HG03469 (cell line): ENCODE results near the gene XG.
"Not testable (repeated sequence)": the region's sequence is repeated elsewhere in the genome, so short reads cannot be mapped to it uniquely, and the experiment has no call there.

Source experiments
- ATAC-seq: cut with Tn5 transposase; IDR thresholded peaks from one replicate; pipeline ENCODE4 v1.9.1; 2021; ENCODE audit warnings: mild to moderate bottlenecking, moderate library complexity, moderate number of reproducible peaks; ENCODE audit not compliant: unreplicated experiment

XG gene

DNA sequence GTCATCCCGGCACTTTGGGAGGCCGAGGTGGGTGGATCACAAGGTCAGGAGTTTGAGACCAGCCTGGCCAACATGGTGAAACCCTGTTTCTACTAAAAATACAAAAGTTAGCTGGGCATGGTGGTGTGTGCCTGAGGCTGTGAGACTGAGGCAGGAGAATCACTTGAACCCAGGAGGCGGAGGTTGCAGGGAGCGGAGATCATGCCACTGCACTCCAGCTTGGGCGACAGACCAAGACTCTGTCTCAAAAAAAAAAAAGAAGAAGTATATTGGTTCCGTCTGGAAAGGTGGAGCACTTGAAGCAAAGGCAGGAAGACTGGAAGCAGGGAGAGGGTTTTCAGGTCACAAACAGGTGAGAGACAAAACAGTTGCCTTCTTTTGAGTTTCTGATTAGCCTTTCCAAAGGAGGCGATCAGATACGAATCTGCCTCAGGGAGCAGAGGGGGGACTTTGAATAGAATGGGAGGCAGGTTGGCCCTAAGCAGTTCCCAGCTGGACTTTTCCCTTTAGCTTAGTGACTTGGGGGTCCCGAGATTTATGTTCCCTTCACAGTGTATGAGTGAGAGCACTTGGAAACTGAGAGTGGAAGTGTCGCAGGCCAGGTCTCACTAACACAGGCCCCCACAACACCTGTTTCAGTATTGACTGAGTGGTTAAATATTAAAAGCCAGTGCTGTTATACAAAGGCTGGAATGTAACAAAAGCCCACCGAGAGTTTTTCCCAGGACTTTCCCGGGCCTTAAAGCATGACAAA lies 28.8 kb downstream of the XG start:
- not testable (repeated sequence) for ATAC-seq

DNA sequence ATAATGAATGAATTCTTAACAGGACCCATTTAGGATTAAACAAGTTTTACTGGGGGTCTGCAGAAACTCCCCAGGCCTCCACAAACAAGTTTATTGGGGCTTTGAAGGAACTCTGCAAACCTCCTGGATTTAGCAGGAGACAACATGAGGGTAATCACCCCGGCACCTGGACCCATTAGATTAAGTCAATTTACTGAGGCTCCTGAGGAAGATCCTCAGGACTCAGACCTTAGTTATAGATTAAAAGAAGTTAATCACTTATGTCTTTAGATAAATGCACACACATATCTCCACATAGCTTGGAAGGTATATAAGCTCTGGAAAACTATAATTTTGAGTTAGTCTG lies 29.4 kb downstream of the XG start:
- no peak for ATAC-seq

DNA sequence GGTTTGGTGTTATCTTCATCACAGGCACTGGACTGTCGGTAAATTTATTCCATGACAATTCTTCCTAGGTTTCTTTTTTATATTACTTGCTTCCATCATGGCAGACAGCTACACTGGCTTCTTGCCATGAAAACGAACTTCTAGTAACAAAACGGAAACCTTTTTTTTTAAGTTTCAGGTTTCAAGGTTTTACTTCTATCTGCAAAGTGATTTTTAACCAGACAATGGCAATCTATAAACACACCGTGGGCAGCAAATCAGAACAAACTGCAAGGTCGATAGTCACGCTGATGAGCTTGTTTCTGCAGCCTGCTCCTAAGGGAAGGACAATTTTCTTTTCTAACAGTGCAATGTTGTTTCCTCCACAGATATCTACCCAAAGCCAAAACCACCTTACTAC lies 29.9 kb downstream of the XG start:
- no peak for ATAC-seq

DNA sequence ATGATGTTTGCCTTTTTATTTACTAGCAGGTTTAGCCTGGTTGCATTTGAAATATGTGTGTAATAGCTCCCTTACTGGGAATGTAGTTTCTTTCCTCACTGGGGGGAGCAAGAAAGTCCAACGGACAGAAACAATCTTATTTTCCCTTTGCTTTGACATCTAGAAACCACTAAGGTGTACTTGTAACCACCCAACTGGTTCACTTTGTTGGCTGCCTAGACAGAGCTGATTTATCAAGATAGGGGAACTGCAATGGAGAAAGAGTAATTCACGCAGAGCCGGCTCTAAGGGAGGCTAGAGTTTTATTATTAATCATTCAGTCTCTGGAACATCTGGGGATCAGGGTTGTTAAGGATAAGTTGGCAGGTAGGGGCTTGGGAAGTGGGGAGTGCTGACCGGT lies 30.3 kb downstream of the XG start:
- no peak for ATAC-seq

DNA sequence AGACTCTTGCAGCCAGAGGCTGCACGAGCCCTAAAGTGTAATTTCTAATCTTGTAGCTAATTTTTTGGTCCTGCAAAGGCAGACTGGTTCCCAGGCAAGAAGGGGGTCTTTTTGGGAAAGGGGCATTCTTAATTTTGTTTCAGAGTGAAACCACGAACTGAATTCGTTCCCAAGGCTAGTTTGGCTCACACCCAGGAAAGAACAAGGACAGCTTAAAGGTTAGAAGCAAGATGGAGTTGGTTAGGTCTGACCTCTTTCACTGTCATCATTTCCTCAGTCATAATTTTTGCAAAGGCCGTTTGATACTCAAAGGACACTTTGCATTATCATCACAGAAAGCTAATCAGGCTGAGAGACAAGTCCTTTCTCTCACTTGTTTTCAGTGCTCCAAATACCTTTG lies 30.9 kb downstream of the XG start:
- no peak for ATAC-seq

DNA sequence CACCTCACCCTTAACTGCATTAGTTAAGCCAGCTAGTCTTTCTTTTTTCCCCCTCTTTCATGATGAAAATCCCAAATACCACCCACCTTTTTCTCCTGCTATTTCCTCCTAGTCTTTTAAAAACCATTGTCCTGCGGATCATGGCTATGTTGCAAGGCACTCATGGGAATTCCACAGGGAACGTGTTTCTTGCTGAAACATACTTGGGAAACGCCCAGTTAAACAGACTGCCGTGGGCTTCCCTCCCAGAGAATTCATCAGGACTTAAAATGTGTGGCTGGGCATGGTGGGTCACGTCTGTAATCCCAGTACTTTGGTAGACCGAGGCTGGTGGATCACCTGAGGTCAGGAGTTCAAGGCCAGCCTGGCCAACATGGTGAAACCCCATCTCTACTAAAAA lies 32.2 kb downstream of the XG start:
- ATAC-seq: no peak

DNA sequence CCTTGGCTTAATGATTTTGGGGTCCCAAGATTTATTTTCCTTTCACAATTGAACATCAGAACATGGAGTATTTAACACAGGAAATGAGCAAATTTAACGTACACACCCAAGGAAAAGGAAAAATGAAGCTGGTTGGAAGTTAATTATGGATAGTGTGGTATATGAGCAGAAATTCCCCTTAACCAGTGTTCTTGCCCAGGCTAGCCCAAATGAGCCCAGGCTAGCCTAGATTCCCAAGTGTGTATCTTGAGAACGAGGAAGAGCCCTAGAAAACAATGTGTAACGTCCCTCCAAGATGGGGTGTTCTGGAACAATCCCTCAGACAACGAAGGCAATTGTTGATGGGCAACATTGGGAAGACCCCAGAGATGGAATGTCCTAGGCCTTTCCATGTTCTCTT lies 33.7 kb downstream of the XG start:
- no peak for ATAC-seq

DNA sequence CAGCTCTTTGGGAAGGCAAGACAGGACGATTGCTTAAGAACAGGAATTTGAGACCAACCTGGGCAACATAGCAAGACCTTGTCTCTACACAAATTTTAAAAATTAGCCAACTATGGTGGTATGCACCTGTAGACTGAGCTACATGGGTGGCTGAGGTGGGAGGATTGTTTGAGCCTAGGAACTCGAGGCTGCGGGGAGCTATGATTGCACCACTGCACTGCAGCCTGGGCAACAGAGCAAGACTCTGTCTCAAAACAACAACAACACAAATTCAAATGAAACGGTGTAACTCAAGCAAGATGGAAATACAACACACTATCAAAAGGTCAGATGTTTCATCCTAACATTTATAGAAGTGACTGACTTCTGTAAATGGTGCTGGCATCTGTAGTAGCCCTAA lies 37.1 kb downstream of the XG start:
- ATAC-seq: no peak

DNA sequence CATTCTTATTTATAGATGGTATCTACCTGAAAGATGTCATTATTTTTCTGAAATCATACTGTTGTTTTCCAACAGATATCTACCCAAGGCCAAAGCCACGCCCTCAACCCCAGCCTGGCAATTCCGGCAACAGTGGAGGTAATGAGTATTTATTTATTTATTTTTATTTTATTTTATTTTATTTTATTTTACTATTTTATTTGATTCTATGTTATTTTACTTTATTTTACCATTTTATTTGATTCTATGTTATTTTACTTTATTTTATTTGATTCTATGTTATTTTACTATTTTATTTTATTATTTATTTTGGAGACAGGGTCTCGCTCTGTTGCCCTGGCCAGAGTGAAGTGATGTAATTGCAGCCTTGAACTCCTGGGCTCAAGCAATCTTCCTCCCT lies 37.7 kb downstream of the XG start:
- ATAC-seq: no peak

DNA sequence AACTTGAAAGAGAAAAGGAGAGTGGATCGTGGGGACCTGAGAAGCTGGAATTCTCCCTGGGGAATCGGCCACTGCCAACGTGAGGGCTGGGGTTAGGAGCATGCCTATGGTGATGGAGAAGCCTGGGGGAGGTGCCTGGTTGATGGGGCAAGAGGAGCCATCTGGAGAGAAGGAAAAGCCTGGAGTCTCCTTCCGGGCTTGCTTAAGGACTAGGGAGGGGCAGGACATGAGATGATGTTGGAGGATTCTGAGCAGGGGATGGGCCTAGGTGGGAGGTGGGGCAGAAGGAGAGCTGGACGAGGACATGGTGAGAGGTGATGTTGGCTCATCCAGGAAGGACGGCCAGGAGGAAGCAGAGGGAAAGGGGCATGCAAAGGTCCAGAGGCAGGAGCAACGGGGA lies 41.9 kb downstream of the XG start:
- ATAC-seq: no peak

DNA sequence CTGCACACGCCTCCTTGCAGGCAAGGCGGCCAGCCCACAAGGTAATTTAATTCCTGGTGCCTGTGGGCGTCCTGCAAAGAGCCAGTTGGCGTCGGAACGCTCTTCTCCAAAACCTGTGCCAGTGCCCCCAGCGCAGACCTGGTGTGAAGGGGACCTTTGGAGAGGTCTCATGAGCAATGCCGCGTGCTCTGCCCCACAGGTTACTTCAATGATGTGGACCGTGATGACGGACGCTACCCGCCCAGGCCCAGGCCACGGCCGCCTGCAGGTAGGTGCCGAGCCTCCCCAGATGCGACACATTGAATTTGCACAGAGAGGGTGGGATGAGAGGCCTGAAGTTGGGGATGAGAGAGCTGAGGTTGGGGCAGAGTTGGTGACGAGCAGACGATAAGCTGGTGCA lies 42.5 kb downstream of the XG start:
- no peak for ATAC-seq

DNA sequence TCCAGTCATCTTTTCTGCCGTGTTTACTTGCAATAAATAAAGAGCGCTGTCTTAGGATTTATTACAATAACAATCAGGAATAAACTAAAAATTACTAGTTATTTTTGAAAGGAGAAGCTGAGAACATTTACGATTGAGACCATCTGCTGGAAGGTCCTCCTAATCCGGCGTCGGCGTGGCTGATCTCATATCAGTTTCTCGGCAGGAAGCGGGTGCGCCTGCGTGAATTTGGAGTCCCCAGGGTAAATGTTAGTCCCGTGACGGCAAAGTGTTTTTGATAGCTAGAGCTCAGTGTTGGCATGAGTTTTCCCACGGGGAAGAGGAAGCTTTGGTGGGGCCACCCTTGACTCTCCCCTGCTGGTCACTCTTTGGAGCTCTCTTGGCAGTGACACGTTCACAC lies 45.0 kb downstream of the XG start:
- ATAC-seq: not testable (repeated sequence)

DNA sequence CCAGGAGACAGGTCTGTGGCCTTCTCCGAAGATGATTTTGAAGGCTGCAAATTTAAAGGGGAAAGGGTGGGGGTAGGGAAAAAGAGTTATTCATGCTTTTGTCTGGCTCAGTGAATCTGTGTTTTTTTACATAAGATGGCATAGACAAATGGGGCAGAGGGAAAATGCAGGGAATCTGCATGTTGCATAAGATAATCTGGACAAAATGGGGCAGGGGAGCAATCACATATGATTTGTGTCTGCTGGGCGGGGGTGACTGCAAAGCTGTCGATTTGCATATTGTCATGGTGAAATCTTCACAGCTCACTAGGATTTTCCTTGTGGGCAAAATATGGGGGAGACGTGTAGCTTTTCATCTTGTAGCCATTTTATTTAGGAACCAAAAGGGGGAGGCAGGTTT lies 47.5 kb downstream of the XG start:
- ATAC-seq: no peak

DNA sequence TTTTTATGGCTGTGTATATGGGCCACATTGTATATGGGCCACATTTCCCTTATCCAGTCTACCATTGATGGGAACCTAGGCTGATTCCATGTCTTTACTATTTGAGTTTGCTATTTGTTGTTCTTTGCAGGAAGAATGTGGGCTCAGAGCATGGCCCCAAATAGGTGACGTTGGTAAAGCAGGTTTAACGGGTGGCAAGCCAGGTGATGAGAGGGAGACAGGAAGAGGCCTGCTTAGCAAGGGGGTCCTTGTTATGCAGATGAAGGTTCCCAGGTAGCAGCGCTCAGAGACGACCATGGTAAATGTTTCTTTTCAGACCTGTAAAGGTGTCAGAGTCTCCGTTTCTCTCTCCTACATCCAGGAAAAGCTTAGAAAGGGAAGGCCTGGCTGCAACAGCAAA lies 48.1 kb downstream of the XG start:
- not testable (repeated sequence) for ATAC-seq

DNA sequence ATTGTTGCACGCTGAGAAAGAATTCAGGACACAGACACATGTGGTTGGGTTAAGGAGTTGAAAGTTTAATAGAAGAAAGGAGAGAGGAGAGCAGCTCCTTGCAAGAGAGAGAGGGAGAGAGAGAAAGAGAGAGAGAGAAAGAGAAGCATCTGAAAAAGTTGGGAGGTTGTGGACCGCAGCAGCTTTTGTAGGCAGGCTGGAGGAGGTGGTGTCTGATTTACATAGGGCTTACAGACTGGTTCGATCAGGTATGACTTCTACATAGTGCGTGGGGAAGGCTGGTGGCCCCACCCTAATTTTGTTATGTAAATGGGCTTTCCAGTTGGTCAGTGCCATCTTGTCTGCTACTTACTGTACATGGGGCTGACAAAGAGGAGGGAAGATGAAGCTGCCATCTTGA lies 49.4 kb downstream of the XG start:
- no peak for ATAC-seq

DNA sequence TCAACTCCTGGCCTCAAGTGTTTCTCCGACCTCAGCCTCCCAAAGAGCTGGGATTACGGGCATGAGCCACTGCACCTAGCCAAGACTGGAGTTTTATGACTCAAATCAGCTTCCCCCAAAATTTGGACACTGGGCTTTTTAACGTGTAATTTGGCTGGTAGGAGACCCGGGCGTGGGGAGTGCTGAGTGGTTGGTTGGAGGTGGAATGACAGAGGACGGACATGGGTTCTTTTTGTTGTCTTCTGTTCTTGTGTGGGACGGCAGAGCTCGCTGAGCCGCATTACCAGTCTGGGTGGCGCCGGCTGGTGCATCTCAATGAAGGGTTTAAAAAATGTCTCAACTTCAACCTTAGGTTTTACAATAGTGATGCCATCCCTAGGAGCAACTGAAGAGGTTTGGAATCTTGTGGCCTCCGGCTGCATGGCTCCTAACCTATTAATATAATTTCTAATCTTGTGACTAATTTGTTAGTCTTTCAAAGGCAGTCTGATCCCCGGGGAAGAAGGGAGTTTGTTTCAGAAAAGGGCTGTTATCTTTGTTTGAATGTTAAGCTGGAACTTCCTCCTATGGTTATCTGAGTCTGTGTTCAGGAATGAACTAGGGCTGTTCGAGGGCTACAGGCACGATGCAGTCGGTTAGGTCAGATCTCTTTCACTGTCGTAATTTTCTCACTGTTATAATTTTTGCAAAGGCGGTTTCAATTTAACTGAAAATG lies 50.7 kb downstream of the XG start:
- not testable (repeated sequence) for ATAC-seq

DNA sequence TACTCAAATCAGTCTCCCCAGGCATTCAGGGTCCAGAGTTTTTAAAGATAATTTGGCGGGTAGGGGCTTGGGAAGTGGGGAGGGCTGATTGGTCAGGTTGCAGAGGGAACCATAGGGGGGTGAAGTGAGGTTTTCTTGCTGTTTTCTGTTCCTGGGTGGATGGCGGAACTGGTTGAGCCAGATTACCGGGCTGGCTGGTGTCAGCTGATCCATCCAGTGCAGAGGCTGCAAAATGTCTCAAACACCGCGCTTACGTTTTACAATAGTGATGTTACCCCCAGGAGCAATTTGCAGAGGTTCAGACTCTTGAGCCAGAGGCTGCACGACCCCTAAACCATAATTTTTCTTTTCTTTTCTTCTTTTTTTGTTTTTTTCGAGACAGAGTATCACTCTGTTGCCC lies 51.6 kb downstream of the XG start:
- ATAC-seq: not testable (repeated sequence)

DNA sequence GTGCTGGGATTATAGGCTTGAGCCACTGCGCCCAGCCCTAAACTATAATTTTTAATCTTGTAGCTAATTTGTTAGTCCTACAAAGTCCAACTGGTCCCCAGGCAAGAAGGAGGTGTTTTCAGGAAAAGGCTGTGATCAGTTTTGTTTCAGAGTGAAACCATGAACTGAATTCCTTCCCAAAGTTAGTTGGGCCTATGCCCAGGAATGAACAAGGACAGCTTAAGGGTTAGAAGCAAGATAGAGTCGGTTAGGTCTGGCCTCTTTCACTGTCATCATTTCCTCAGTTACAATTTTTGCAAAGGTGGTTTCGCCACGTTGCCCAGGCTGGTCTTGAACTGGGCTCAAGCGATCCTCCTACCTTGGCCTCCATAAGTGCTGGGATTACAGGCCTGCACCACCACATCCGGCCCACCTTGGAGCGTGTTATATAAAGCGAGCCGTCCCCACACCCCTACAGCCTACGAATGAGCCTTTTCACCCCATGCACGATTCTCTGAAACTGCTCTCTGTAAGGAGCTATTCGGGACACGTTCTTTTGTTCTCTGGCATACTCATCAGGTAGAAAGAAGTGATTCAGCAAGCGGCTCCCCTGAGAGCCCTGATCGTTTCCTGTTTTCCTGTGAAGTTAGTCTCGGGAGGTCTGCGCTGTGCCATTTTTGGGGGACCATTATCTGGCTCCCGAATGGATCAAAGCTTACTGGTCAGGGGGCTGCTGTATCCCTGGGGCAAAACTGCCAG lies 52.4 kb downstream of the XG start:
- not testable (repeated sequence) for ATAC-seq

DNA sequence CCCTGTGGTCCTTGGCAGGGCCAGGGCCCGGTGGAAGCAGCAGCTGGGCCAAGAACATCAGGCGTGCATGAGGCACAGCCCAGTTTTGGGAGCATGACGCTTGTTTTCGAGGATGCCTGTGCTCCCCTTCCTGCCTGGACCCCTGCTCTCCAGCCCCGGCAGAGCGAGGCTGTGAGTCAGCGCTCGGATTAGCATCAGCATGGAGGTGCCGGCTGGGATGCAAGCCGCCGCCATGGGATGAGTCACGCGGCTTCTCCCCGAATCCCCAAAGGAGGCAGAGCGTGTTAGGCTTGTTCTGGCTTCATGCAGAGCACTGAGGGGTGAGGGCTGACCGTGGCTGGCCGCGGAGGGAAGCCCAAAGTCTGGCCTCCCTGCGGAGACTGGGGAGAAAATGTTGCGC lies 53.0 kb downstream of the XG start:
- ATAC-seq: not testable (repeated sequence)

DNA sequence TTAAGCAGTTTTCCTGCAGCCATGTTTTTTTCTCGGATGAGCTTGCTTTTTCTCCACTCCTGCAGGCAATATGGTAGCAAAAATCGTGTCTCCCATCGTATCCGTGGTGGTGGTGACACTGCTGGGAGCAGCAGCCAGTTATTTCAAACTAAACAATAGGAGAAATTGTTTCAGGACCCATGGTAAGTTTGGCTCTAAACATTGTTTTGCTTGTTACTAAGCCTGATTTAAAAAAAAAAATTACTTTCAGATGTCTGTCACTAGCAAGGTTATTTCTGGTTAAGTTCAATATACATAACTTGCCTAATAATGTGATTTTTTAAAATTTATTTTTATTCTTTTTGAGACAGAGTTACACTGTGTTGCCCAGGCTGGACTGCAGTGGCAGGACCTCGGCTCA lies 59.4 kb downstream of the XG start:
- ATAC-seq: no peak

DNA sequence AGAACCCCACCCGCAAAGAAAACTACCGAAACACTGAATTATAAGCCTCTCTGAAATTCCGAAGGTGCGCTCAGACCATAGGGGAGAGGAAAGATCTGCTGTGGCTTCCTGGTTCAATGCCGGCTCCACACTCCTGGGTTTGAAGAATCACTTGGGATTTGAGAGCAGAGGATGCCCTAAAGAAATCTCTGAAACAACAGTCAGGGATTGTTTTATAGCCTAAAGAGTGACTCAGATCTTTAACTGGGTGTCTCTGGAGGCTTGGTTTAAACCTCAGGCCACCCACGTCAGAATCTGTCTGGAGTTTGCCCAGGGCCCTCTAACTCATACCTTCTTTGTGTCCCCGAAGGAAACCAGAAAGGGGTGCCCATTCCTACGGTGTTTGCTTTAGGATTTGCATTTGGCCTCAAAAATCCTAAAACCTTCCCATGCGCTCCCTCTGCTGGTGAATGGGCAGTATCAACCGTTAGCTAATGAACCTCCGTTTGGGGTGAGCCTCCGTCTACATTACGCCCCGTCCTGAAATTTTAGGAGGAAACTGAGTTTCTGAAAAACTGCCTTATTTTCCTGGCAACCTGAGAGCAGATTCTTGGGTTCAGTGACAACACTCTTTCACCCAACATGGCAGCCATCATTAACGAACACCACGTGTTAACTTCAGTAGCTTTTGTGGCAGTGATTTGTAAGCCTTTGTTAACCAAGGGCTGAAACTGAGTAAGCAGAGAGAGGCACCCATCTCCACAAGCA lies 60.5 kb downstream of the XG start:
- ATAC-seq: not testable (repeated sequence)
